Measurements from ENCODE around the gene DCST1.
A peak's percentile ranks its signal among the peaks of the same experiment; 100 is the strongest.

The DCST1 gene

GRCh38 chr1:155008015-155008941 lies 25.3 kb upstream of the DCST1 start:
- peak; percentile 78 for DNase-seq (ENCODE audit: low read depth)
- TF ChIP-seq, protein P1, sequence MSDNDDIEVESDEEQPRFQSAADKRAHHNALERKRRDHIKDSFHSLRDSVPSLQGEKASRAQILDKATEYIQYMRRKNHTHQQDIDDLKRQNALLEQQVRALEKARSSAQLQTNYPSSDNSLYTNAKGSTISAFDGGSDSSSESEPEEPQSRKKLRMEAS (IDR thresholded peaks at IDR 0.05; ENCODE audit: low read depth, low read length) = no peak
- TF ChIP-seq POLR2A (IDR thresholded peaks at IDR 0.05; ENCODE audit: extremely low read depth, insufficient read length) (no peak), MYC (IDR thresholded peaks at IDR 0.05; ENCODE audit: low read depth, low read length) (no peak)
- TF ChIP-seq, protein P2, sequence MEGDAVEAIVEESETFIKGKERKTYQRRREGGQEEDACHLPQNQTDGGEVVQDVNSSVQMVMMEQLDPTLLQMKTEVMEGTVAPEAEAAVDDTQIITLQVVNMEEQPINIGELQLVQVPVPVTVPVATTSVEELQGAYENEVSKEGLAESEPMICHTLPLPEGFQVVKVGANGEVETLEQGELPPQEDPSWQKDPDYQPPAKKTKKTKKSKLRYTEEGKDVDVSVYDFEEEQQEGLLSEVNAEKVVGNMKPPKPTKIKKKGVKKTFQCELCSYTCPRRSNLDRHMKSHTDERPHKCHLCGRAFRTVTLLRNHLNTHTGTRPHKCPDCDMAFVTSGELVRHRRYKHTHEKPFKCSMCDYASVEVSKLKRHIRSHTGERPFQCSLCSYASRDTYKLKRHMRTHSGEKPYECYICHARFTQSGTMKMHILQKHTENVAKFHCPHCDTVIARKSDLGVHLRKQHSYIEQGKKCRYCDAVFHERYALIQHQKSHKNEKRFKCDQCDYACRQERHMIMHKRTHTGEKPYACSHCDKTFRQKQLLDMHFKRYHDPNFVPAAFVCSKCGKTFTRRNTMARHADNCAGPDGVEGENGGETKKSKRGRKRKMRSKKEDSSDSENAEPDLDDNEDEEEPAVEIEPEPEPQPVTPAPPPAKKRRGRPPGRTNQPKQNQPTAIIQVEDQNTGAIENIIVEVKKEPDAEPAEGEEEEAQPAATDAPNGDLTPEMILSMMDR (IDR thresholded peaks at IDR 0.05; ENCODE audit: low read depth, low read length) = no peak
- H3K4me3 ChIP-seq (ENCODE audit: low read depth, low read length) = peak overlapping the region; percentile 49

DNA sequence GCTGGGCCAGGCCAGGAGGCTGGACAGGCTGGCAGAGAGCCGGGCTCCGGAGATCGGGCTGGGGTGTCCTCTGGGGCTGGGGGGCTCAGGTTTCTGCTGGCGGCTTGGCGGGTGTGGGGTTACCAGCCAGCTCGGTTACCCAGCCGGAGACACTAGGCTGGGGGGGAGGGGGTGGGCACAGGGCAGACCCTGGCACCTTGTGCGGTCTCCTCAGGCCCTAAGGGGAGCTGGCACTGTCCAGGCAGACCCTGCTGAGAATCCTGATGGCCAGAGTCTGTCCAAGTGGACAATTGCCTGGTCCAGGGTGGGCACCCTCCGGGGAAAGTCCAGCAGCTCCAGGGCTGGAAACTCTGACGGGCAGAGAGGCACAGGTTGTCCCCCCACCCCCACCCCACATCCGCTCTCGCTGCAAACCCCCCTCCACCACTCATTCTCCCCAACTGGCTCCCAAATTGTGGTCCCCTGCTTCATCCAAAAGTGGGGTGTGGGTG lies 24.4 kb upstream of the DCST1 start:
- TF ChIP-seq, protein P1 (IDR thresholded peaks at IDR 0.05; ENCODE audit: low read depth, low read length) = no peak
- TF ChIP-seq, protein P2 (IDR thresholded peaks at IDR 0.05; ENCODE audit: low read depth, low read length) = no peak
- TF ChIP-seq MYC (IDR thresholded peaks at IDR 0.05; ENCODE audit: low read depth, low read length) (no peak), POLR2A (IDR thresholded peaks at IDR 0.05; ENCODE audit: extremely low read depth, insufficient read length) (no peak)
- no peak for DNase-seq (ENCODE audit: low read depth)
- peak overlapping the region; percentile 49 for H3K4me3 ChIP-seq (ENCODE audit: low read depth, low read length)

GRCh38 chr1:155009742-155010141 lies 23.9 kb upstream of the DCST1 start:
- H3K4me3 ChIP-seq (ENCODE audit: low read depth, low read length) = peak overlapping the region; percentile 38
- no peak for TF ChIP-seq POLR2A (IDR thresholded peaks at IDR 0.05; ENCODE audit: extremely low read depth, insufficient read length)
- peak; percentile 26 for DNase-seq (ENCODE audit: low read depth)

DNA sequence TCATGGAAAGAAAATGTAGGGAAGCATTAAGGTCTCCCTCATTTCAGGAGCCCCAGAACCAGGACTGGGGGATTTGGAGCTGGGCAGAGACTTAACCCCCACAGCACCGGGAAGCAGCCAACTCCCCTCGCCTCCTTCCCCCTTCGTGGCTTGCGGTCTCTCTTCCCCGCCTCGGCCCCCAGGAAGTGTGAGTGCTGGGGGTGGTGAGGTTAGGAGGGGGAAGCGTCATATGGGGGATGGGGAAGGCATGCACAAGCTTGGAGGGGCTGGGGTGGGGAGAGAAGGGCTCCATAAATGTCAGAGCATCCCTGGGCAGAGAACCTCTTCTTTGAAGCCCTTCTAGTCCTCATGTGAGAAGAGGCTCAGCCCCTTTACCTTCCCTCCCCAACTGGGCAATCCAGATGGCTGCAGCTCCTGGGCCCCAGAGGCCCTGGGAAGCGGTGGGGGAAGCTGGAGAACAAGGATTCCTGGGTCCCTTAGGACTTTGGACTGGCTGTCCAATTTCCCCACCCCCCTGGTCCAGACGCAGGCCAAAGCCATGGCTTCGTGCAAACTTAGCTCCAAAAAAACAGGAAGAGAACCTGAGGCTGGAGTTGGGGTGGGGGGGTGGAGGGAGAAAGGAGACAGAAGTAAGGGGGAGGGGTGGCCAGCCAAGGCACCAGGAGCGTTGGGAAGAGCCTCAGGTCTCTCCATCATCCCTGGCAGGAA lies 23.3 kb upstream of the DCST1 start:
- peak overlapping the region; percentile 38 for H3K4me3 ChIP-seq (ENCODE audit: low read depth, low read length)
- DNase-seq (ENCODE audit: low read depth) = peak; percentile 86
- TF ChIP-seq MYC (IDR thresholded peaks at IDR 0.05; ENCODE audit: low read depth, low read length) = no peak
- TF ChIP-seq, protein P1 (IDR thresholded peaks at IDR 0.05; ENCODE audit: low read depth, low read length) = peak; percentile 22; the same call in 1 of the 2 replicates
- no peak for TF ChIP-seq POLR2A (IDR thresholded peaks at IDR 0.05; ENCODE audit: extremely low read depth, insufficient read length)
- TF ChIP-seq, protein P2 (IDR thresholded peaks at IDR 0.05; ENCODE audit: low read depth, low read length) = no peak

DNA sequence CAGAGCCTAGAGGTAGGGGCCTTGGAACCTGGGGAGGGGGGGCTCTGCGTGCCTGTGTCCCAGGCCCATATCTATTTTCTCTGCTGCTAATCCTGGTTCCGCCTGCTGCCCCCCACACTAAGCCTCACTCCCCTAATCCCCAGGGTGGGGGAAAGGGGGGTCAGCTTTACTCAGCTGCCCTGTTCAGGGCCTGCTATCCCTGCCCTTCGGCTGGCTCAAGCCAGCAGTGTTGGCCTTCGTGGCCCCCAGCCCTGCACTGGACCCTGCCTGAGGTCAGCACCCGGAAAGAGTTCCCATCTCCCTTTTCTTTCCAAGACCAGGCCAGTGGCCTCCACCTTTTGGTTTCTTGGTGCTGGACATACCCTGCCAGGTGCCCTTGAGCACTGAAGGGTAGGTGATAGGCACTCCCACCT lies 22.6 kb upstream of the DCST1 start:
- DNase-seq (ENCODE audit: low read depth) = no peak
- TF ChIP-seq MYC (IDR thresholded peaks at IDR 0.05; ENCODE audit: low read depth, low read length) = no peak
- TF ChIP-seq, protein P2 (IDR thresholded peaks at IDR 0.05; ENCODE audit: low read depth, low read length) = no peak
- TF ChIP-seq, protein P1 (IDR thresholded peaks at IDR 0.05; ENCODE audit: low read depth, low read length) = no peak
- TF ChIP-seq POLR2A (IDR thresholded peaks at IDR 0.05; ENCODE audit: extremely low read depth, insufficient read length) = no peak
- no peak overlapping the region for H3K4me3 ChIP-seq (ENCODE audit: low read depth, low read length)
